ENCODE data around the gene ISG20. TPM values are rescaled to one million over a fixed set of nuclear protein-coding genes. Genes with fewer than 3 reads are reported as not detected.

The ISG20 gene
- total RNA-seq, 1 experiment from 2014 or later: 9.7 TPM

DNA sequence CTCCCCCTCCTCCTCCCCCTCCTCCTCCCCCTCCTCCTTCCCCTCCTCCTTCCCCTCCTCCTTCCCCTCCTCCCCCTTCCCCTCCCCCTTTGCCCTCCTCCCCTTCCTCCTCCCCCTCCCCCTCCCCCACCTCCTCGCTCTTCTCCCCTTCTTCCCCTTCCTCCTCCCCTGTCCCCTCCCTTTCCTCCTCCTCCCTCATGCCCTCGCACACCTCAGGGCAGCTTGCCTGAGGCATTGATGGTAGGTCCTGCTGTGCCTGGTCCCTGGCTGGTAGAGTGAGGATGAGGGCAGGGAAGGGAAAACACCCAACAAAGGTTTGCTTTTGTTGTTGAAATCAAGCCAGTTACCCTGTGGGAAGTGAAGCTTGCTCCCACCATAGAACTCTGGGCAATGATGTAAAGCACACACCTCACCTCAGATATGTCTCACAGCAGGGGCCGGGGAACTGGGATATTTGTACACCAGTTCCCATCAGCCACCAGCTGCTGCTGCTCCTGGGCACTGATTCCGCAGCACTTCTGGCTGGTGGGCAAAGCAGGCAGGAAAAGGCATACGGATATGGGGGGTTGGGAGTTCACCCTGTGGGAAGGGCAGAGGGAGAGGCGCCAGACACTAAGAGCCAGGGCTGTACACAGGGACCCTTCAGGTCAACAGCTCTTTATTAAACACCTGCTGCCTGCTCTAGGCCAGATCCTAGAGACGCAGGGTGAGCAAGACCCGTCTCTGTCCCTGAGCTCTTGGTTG, 13.8 kb downstream of the ISG20 start:
- POLR2A ChIA-PET: no interaction called here
- Mint-ChIP-seq H3K9me3 (ENCODE audit: unreplicated experiment) (no peaks in the 10 kb centered on the region), H3K27me3 (ENCODE audit: insufficient read depth, unreplicated experiment) (no peaks in the 10 kb centered on the region), H3K4me3 (ENCODE audit: unreplicated experiment) (no peak overlapping the region), H3K27ac (ENCODE audit: low read depth, unreplicated experiment) (no peak overlapping the region), H3K36me3 (ENCODE audit: insufficient read depth, unreplicated experiment) (no peaks in the 10 kb centered on the region), H3K4me1 (ENCODE audit: insufficient read depth, unreplicated experiment) (peaks cover 29% of the 10 kb centered on the region)
- DNase-seq (ENCODE audit: unreplicated experiment): no peak
- CTCF ChIA-PET: interaction anchor here (0.5 to 1.0 kb wide), 3 partner anchors 172 to 244 kb away, joined by 3 to 4 read pairs (median 3); partner anchors contain the start of genes MRPL46 and MRPS11
- no TSS peak for BruUV-seq (replicated peaks)
- intact Hi-C loops (cut with micrococcal nuclease): loop anchor here (10.0 kb wide), 1 partner anchor 152 kb away; the partner anchor contains the start of gene ACAN
- TF ChIP-seq, protein P1, sequence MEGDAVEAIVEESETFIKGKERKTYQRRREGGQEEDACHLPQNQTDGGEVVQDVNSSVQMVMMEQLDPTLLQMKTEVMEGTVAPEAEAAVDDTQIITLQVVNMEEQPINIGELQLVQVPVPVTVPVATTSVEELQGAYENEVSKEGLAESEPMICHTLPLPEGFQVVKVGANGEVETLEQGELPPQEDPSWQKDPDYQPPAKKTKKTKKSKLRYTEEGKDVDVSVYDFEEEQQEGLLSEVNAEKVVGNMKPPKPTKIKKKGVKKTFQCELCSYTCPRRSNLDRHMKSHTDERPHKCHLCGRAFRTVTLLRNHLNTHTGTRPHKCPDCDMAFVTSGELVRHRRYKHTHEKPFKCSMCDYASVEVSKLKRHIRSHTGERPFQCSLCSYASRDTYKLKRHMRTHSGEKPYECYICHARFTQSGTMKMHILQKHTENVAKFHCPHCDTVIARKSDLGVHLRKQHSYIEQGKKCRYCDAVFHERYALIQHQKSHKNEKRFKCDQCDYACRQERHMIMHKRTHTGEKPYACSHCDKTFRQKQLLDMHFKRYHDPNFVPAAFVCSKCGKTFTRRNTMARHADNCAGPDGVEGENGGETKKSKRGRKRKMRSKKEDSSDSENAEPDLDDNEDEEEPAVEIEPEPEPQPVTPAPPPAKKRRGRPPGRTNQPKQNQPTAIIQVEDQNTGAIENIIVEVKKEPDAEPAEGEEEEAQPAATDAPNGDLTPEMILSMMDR (IDR thresholded peaks at IDR 0.05; ENCODE audit: unreplicated experiment): no peak

DNA sequence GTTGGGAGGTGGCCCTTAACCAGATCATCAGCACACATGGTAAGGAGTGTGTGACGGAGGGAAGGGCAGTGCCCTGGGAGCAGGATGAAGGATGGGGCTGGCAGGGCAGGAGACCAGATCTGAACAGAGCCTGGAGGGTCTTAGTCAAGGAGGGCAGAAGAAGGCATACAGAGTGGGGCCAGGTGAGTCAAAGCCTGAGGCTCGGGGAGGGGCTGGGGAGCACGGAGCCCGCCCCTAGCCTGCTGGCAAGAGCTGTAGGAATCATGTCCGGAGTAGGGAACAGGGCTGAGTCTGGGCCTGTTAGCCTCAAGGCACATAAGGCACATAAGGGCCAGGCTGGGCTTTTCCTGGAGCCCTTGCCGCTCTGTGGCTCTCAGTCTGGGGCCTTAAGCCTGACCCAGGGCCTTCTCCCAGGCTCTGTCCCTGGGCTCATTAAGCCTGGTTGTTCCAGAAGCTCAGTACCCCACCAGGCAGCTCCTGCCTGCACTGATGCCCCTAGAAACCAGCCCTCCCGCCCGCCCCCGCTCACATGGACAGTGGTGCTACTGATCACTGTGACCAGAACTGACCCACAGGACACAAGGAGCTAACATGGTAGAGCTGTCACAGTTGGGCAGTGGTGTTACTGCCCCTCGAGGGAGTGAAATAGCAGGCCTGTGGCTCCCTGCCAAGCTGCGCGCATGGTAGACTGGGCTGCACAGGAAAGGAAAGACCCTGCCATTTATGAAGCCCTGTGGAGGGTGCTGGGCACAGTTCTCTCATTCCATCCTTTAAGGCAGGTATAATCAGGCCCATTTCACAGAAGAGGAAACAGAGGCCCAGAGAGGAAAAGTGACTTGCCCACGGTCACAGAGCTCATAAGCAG, 14.6 kb downstream of the ISG20 start:
- H3K27ac Mint-ChIP-seq (ENCODE audit: low read depth, unreplicated experiment): no peak overlapping the region

DNA sequence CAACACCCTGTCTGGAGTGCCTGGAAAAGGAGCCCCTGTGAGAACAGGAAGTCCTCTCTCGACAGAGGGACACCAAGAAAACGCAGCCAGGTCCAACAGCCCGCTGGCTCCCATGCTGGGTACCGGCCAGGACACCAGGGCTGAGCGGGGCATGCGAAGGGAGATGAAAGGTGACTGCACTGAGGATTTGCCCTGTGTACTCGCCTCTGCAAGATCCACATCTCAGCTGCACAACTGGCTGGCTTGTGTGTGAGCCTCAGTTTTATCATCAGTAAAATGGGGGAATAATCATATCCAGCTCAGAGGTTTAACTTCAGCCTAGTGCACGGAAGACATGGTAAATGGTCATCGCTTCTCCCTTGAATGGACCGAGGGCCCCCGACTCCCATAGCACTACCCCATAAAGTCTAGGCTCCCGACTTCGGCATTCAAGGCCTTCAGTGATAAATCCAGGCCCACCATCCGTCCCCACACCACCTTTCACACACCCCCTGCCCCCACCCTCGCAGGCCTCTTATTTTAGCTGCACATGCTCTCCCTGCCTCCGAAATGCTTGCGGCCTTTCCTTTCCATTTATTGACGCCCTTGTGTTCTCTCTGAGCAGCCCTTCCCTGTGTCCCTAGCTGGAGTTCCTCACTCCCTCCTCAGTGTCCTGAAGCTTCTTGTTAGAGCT, 15.8 kb downstream of the ISG20 start:
- TF ChIP-seq, protein P1 (IDR thresholded peaks at IDR 0.05; ENCODE audit: unreplicated experiment): no peak
- H3K27me3 Mint-ChIP-seq (ENCODE audit: insufficient read depth, unreplicated experiment): no peaks in the 10 kb centered on the region
- no peaks in the 10 kb centered on the region for H3K36me3 Mint-ChIP-seq (ENCODE audit: insufficient read depth, unreplicated experiment)
- DNase-seq (ENCODE audit: unreplicated experiment): no peak
- no peaks in the 10 kb centered on the region for H3K9me3 Mint-ChIP-seq (ENCODE audit: unreplicated experiment)
- no peak overlapping the region for H3K27ac Mint-ChIP-seq (ENCODE audit: low read depth, unreplicated experiment)
- POLR2A ChIA-PET: no interaction called here
- intact Hi-C loops (cut with micrococcal nuclease): loop anchor here (5.0 to 10.0 kb wide), 2 partner anchors 150 to 223 kb away; partner anchors contain the start of gene ACAN
- no peak overlapping the region for H3K4me3 Mint-ChIP-seq (ENCODE audit: unreplicated experiment)
- H3K4me1 Mint-ChIP-seq (ENCODE audit: insufficient read depth, unreplicated experiment): peaks cover 25% of the 10 kb centered on the region
- BruUV-seq (replicated peaks): no TSS peak
- CTCF ChIA-PET: interaction anchor here (1.0 to 5.2 kb wide), 5 partner anchors 45 to 249 kb away, joined by 3 to 35 read pairs (median 8); no protein-coding TSS in a partner anchor

More for the DNA sequence above, 14.6 kb downstream of the ISG20 start:
- H3K9me3 Mint-ChIP-seq (ENCODE audit: unreplicated experiment): no peaks in the 10 kb centered on the region
- H3K27me3 Mint-ChIP-seq (ENCODE audit: insufficient read depth, unreplicated experiment): no peaks in the 10 kb centered on the region
- TF ChIP-seq, protein P1 (IDR thresholded peaks at IDR 0.05; ENCODE audit: unreplicated experiment): no peak
- BruUV-seq (replicated peaks): no TSS peak
- POLR2A ChIA-PET: no interaction called here
- intact Hi-C loops (cut with micrococcal nuclease): loop anchor here (10.0 kb wide), 1 partner anchor 151 kb away; the partner anchor contains the start of gene ACAN
- peak; percentile 38 for DNase-seq (ENCODE audit: unreplicated experiment)
- H3K4me3 Mint-ChIP-seq (ENCODE audit: unreplicated experiment): no peak overlapping the region
- H3K4me1 Mint-ChIP-seq (ENCODE audit: insufficient read depth, unreplicated experiment): peaks cover 27% of the 10 kb centered on the region
- CTCF ChIA-PET: interaction anchor here (0.5 to 1.1 kb wide), 6 partner anchors 14 to 244 kb away, joined by 3 to 5 read pairs (median 4); partner anchors contain the start of genes MRPL46 and MRPS11
- H3K36me3 Mint-ChIP-seq (ENCODE audit: insufficient read depth, unreplicated experiment): no peaks in the 10 kb centered on the region

Data from MCF 10A (cell line).